Calu3 (cell line): ENCODE data around the gene BRI3BP. TPM values are rescaled to one million over a fixed set of nuclear protein-coding genes. Genes with fewer than 3 reads are reported as not detected.

Experiments
- BruUV-seq: library from RNA; stranded (reverse); fragments of 400-500 nt; replicated peaks from 2 replicates; lab custom pipeline; 2021; lab: Mats Ljungman, UMichigan
- CTCF ChIA-PET: fragments of 300-600 bp; sonication (Branson Sonifier 250); formaldehyde crosslinking; loops from one replicate; lab custom pipeline; 2022; ENCODE audit warnings: antibody characterized with exemption; lab: Charles Lee
- DNase-seq: peaks from one replicate; pipeline ENCODE4 v3.0.0; 2022
- H3K27ac Mint-ChIP-seq: one replicate; pipeline ENCODE4 v1.8.0; 2022; ENCODE audit warnings: mixed read lengths; ENCODE audit not compliant: unreplicated experiment
- H3K27me3 Mint-ChIP-seq: one replicate; pipeline ENCODE4 v1.8.0; 2022; ENCODE audit warnings: mixed read lengths; ENCODE audit not compliant: unreplicated experiment
- H3K36me3 Mint-ChIP-seq: one replicate; pipeline ENCODE4 v1.8.0; 2022; ENCODE audit warnings: mild to moderate bottlenecking, moderate library complexity, mixed read lengths; ENCODE audit not compliant: insufficient read depth, unreplicated experiment
- H3K4me1 Mint-ChIP-seq: one replicate; pipeline ENCODE4 v1.8.0; 2022; ENCODE audit warnings: mild to moderate bottlenecking, low read depth, mixed read lengths; ENCODE audit not compliant: unreplicated experiment
- H3K4me3 Mint-ChIP-seq: one replicate; pipeline ENCODE4 v1.8.0; 2022; ENCODE audit warnings: mild to moderate bottlenecking, low read depth, moderate library complexity, mixed read lengths; ENCODE audit not compliant: unreplicated experiment
- H3K9me3 Mint-ChIP-seq: one replicate; pipeline ENCODE4 v1.8.0; 2022; ENCODE audit warnings: low read depth, mixed read lengths; ENCODE audit not compliant: unreplicated experiment
- intact Hi-C: fragments of 100-400 bp; cut with micrococcal nuclease; formaldehyde crosslinking; loops from one replicate; pipeline ENCODE4 v1.10.0; 2022; ENCODE audit not compliant: unreplicated experiment
- total RNA-seq: library from RNA; stranded (reverse); gene quantifications from 2 replicates; pipeline ENCODE4 v1.2.3, GENCODE V29; 2022
- TF ChIP-seq, protein P1 (sequence below): fragments of 200-600 bp; IDR thresholded peaks from one replicate; pipeline ENCODE4 v1.8.0; 2022; ENCODE audit warnings: antibody characterized with exemption; ENCODE audit not compliant: unreplicated experiment

The BRI3BP gene
- total RNA-seq, 1 experiment from 2014 or later: 94.0 TPM

DNA sequence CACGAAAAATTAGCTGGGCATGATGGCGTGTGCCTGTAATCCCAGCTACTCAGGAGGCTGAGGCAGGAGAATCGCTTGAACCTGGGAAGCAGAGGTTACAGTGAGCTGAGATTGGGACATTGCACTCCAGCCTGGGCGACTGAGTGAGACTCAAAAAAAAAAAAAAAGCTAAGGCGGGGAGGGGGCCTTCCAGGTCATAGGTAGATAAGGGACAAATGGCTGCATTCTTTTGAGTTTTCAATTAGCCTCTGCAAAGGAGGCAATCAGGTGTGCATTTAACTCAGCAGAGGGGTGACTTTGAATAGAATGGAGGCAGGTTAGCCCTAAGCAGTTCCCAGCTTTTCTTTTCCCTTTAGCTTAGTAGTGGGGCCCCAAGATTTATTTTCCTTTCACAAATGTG, 71.0 kb downstream of the BRI3BP start:
- Mint-ChIP-seq H3K4me1 (peaks cover 14% of the 10 kb centered on the region), H3K9me3 (no peaks in the 10 kb centered on the region), H3K36me3 (peaks cover 30% of the 10 kb centered on the region), H3K27ac (no peak overlapping the region), H3K27me3 (no peaks in the 10 kb centered on the region), H3K4me3 (peak overlapping the region; percentile 89)
- intact Hi-C loops: no loop called here
- no TSS peak for BruUV-seq
- TF ChIP-seq, protein P1, sequence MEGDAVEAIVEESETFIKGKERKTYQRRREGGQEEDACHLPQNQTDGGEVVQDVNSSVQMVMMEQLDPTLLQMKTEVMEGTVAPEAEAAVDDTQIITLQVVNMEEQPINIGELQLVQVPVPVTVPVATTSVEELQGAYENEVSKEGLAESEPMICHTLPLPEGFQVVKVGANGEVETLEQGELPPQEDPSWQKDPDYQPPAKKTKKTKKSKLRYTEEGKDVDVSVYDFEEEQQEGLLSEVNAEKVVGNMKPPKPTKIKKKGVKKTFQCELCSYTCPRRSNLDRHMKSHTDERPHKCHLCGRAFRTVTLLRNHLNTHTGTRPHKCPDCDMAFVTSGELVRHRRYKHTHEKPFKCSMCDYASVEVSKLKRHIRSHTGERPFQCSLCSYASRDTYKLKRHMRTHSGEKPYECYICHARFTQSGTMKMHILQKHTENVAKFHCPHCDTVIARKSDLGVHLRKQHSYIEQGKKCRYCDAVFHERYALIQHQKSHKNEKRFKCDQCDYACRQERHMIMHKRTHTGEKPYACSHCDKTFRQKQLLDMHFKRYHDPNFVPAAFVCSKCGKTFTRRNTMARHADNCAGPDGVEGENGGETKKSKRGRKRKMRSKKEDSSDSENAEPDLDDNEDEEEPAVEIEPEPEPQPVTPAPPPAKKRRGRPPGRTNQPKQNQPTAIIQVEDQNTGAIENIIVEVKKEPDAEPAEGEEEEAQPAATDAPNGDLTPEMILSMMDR: no peak
- no peak for DNase-seq
- CTCF ChIA-PET: interaction anchor here (1.0 kb wide), 1 partner anchor 14 kb away, joined by 3 read pairs; no protein-coding TSS in a partner anchor

DNA sequence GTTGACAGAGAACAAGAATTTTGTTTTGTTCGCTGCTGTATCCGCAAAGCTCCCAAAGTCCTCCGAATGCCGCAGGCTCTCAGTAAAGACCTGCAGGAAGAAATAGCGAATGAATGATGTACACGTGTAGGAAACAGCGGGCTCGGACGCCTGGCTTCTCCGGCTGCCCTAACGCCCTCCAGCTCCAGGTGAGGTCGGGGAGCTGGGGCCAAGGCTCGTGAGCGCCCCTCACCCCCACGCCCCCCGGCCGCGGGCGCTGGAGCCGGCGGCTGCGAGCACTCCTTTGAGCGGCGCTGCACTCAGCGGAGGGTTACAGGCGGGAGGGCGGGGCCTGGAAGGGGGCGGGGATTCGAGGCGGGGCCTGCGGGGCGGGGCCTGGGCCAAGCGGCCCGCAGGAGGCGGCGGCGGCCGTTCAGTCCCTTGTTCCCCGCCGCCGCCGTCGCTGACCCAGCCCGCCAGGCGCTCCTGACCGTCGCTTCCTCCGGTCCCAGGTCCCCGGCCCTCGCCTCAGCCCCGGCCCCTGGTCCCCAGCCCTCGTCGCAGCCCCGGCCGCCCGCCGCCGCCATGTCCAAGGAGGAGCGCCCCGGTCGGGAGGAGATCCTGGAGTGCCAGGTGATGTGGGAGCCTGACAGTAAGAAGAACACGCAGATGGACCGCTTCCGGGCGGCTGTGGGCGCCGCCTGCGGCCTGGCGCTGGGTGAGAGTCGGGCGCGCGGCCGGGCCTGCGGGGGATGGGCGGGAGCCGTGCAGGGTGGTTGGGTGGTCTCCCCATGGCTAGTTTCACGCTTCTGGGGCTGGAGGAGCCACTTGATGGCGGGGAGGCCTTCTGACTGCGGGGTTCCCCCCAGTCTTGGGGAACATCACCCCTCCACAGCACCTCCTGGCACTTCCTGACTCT, 71.8 kb downstream of the BRI3BP start, which contains the start of gene AACS:
Gene AACS (plus strand): TSS at position 415 of the 898 bp plus-strand sequence. CDS start 150 bp downstream, at position 565.
- no peaks in the 10 kb centered on the region for H3K27me3 Mint-ChIP-seq
- CTCF ChIA-PET: interaction anchor here (0.6 to 1.2 kb wide), 3 partner anchors 14 to 30 kb away, joined by 3 read pairs; no protein-coding TSS in a partner anchor
- peak within 1 kb of the TSS; percentile 27 for H3K27ac Mint-ChIP-seq
- H3K4me1 Mint-ChIP-seq: peaks cover 14% of the 10 kb centered on the region
- DNase-seq: peak; percentile 79
- peak within 1 kb of the TSS; percentile 89 for H3K4me3 Mint-ChIP-seq
- intact Hi-C loops: no loop called here
- H3K9me3 Mint-ChIP-seq: no peaks in the 10 kb centered on the region
- TF ChIP-seq, protein P1: no peak
- peaks cover 30% of the 10 kb centered on the region for H3K36me3 Mint-ChIP-seq
- BruUV-seq: TSS peak; percentile 34

DNA sequence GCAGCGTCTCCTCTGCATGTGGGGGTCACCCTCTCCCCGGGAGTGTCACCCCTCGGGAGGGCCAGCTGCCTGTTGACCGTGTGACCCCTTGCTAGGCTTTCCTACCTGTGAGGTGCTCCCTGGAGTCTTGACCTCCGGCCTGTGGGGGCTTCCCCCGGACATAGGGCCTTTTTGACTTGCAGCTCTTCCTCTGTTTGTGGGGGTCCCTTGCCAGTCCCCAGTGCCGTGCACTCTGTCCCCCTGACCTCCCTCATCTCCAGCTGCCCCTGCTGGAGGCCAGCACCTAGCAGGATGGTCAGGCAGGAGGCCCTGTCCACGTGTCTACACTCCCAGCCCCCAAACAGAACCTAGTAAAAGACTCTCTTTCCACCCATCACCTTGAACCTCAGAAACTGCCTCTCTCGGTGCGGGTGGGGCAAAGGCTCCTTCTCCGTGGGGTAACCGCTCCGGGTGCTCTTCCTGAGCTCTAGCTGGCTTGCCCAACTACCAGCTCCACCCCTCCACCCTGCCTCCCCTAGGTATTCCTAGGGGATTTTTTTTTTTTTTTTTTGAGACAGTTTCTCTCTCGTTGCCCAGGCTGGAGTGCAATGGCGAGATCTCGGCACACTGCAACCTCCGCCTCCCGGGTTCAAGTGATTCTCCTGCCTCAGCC, 72.6 kb downstream of the BRI3BP start:
- intact Hi-C loops: no loop called here
- peak overlapping the region; percentile 27 for H3K27ac Mint-ChIP-seq
- TF ChIP-seq, protein P1: no peak
- peak overlapping the region; percentile 89 for H3K4me3 Mint-ChIP-seq
- peak; percentile 8 for DNase-seq
- H3K4me1 Mint-ChIP-seq: peaks cover 14% of the 10 kb centered on the region
- peaks cover 30% of the 10 kb centered on the region for H3K36me3 Mint-ChIP-seq
- no TSS peak for BruUV-seq
- H3K27me3 Mint-ChIP-seq: no peaks in the 10 kb centered on the region
- no peaks in the 10 kb centered on the region for H3K9me3 Mint-ChIP-seq
- CTCF ChIA-PET: interaction anchor here (0.6 to 1.2 kb wide), 3 partner anchors 17 to 93 kb away, joined by 3 read pairs; no protein-coding TSS in a partner anchor

DNA sequence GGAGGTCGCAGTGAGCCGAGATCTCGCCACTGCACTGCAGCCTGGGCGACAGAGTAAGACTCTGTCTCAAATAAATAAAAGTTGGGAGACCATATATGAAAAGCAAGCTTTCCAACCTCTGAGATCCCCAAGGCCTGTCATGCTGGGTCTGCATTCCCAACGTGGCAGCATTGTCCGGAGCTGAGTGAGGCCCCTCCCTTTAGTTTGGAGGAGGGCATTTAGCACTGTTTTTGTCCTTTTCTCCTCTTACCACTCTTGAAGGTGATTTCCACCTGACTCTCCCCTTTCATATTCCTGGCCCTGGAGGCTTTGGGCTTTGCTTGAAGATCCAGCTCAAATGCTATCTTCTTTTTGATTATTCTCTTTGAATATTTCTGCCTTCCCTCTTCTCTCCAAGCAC, 74.9 kb downstream of the BRI3BP start:
- peaks cover 14% of the 10 kb centered on the region for H3K4me1 Mint-ChIP-seq
- H3K4me3 Mint-ChIP-seq: no peak overlapping the region
- no peak overlapping the region for H3K27ac Mint-ChIP-seq
- CTCF ChIA-PET: interaction anchor here (0.7 kb wide), 1 partner anchor 118 kb away, joined by 3 read pairs; the partner anchor contains the start of gene TMEM132B
- H3K9me3 Mint-ChIP-seq: no peaks in the 10 kb centered on the region
- no peaks in the 10 kb centered on the region for H3K27me3 Mint-ChIP-seq
- DNase-seq: no peak
- TF ChIP-seq, protein P1: no peak
- intact Hi-C loops: no loop called here
- no TSS peak for BruUV-seq
- H3K36me3 Mint-ChIP-seq: peaks cover 37% of the 10 kb centered on the region
